Breast epithelium (tissue), 3 donors: ENCODE data around the gene RHEB.

Experiments used
- POLR2A ChIP-seq: fragments of 450-650 bp; IDR thresholded peaks from one replicate; pipeline ENCODE4 v1.6.1; 2016; ENCODE audit warnings: antibody characterized with exemption, mild to moderate bottlenecking, moderate library complexity
- TF ChIP-seq, protein P1 (sequence below), 3 donors: fragments of 450-650 bp; IDR thresholded peaks; one replicate each; pipeline ENCODE4 v1.5.1; 2016 to 2017; ENCODE audit warnings: antibody characterized with exemption in 3 of 3, mild to moderate bottlenecking in 3 of 3, moderate library complexity in 3 of 3

DNA sequence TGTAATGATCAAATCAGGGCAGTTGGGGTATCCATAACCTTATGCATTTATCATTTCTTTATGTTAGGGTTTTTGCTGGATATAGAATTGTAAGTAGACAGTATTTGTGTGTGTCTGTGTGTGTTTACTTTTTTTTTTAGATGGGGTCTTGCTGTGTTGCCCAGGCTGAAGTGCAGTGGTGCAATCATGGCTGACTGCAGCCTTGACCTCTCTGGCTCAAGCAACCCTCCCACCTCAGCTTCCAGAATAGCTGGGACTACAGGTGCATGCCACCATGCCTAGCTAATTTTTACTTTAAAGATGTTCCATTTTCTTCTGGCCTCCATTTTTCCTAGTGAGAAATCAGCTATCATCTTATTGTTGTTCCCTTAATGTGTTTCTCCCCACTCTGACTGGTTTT lies 10.1 kb upstream of the RHEB start:
- TF ChIP-seq, protein P1, sequence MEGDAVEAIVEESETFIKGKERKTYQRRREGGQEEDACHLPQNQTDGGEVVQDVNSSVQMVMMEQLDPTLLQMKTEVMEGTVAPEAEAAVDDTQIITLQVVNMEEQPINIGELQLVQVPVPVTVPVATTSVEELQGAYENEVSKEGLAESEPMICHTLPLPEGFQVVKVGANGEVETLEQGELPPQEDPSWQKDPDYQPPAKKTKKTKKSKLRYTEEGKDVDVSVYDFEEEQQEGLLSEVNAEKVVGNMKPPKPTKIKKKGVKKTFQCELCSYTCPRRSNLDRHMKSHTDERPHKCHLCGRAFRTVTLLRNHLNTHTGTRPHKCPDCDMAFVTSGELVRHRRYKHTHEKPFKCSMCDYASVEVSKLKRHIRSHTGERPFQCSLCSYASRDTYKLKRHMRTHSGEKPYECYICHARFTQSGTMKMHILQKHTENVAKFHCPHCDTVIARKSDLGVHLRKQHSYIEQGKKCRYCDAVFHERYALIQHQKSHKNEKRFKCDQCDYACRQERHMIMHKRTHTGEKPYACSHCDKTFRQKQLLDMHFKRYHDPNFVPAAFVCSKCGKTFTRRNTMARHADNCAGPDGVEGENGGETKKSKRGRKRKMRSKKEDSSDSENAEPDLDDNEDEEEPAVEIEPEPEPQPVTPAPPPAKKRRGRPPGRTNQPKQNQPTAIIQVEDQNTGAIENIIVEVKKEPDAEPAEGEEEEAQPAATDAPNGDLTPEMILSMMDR (IDR thresholded peaks at IDR 0.05) = no peak
- no peak for TF ChIP-seq POLR2A
